Thyroid gland (tissue), 4 donors: ENCODE data around the gene MIER2. TPM values are rescaled to one million over a fixed set of nuclear protein-coding genes. Genes with fewer than 3 reads are reported as not detected.

Experiments
- DNase-seq, 2 donors: peaks; one replicate each; pipeline ENCODE4 v3.0.0-alpha.2; 2019
- H3K27ac ChIP-seq, 3 donors: fragments of 200-600 bp; sonication (generic); 1 replicate in 2 of 3; 2 replicates in 1 of 3; pipeline ENCODE4 v1.5.1; 2016 to 2019; ENCODE audit warnings: mild to moderate bottlenecking in 1 of 3, moderate library complexity in 1 of 3
- H3K27me3 ChIP-seq: fragments of 200-600 bp; sonication (generic); one replicate; pipeline ENCODE4 v1.5.1; 2019
- H3K36me3 ChIP-seq, 2 donors: fragments of 200-600 bp; sonication (generic); one replicate each; pipeline ENCODE4 v1.5.1; 2016 to 2019
- H3K4me1 ChIP-seq, 2 donors: fragments of 200-600 bp; sonication (generic); one replicate each; pipeline ENCODE4 v1.5.1; 2017 to 2019
- H3K4me3 ChIP-seq, 3 donors: fragments of 200-600 bp; sonication (generic); replicated peaks in 1 of 3; 1 replicate in 2 of 3; 2 replicates in 1 of 3; pipeline ENCODE4 v1.5.1; 2016; ENCODE audit warnings: mild to moderate bottlenecking in 1 of 3
- H3K9me3 ChIP-seq: fragments of 200-600 bp; sonication (generic); one replicate; pipeline ENCODE4 v1.5.1; 2017
- CTCF ChIP-seq, 6 experiments: fragments of 200-600 bp in 3 of 6; fragments of 450-650 bp in 3 of 6; sonication (generic) in 3 of 6; IDR thresholded peaks; one replicate each; pipeline ENCODE4 v1.5.1; 2016 to 2019; ENCODE audit warnings: antibody characterized with exemption in 6 of 6, mild to moderate bottlenecking in 2 of 6, inconsistent platforms in 1 of 6, moderate library complexity in 1 of 6
- POLR2A ChIP-seq, 2 donors: fragments of 450-650 bp; IDR thresholded peaks; one replicate each; pipeline ENCODE4 v1.6.1; 2017; ENCODE audit warnings: antibody characterized with exemption in 2 of 2, mild to moderate bottlenecking in 2 of 2, moderate library complexity in 1 of 2
- WGBS, 2 donors: methylation state at CpG; one replicate each; pipeline ENCODE4 v1.1.5; 2017; 5-methylcytosine and 5-hydroxymethylcytosine counted together
- intact Hi-C: fragments of 100-400 bp; cut with DNase I; formaldehyde crosslinking; loops from one replicate; pipeline ENCODE4 v1.15.1; 2023
- total RNA-seq, 4 donors: library from RNA; depleted of rRNA; stranded (reverse); fragments of >200 nt; gene quantifications; one replicate each; pipeline ENCODE4 v1.2.3, GENCODE V29; 2016

Gene MIER2
- total RNA-seq, 4 donors from 2014 or later = 9.0 to 20.1 (median 11.2) TPM

- intact Hi-C loops = no loop called here
- WGBS, 2 donors = 91 to 94% methylated on average over 10 to 18 of the region's 19 CpGs
- no peaks in the 10 kb centered on the region for H3K36me3 ChIP-seq
- H3K27me3 ChIP-seq = no peaks in the 10 kb centered on the region
- H3K9me3 ChIP-seq = no peaks in the 10 kb centered on the region
- no peak overlapping the region for H3K27ac ChIP-seq
- H3K4me3 ChIP-seq = no peak overlapping the region
- peaks cover 10 to 11% of the 10 kb centered on the region in 2 donors for H3K4me1 ChIP-seq
- TF ChIP-seq CTCF (IDR thresholded peaks at IDR 0.05) = no peak
- TF ChIP-seq POLR2A (IDR thresholded peaks at IDR 0.05) = no peak
- no peak for DNase-seq
Observed at GRCh38 chr19:287381-287871, 57.2 kb downstream of the MIER2 start.

- Histone ChIP-seq H3K27me3 (no peaks in the 10 kb centered on the region), H3K36me3 (peaks cover 0 to 7% of the 10 kb centered on the region in 2 donors), H3K27ac (no peak overlapping the region), H3K9me3 (no peaks in the 10 kb centered on the region), H3K4me1 (no peaks in the 10 kb centered on the region), H3K4me3 (no peak overlapping the region)
- DNase-seq = no peak
- intact Hi-C loops = no loop called here
- TF ChIP-seq CTCF (IDR thresholded peaks at IDR 0.05) = no peak
- no peak for TF ChIP-seq POLR2A (IDR thresholded peaks at IDR 0.05)
- WGBS, 2 donors = 81 to 89% methylated on average over 10 of the region's 10 CpGs
Observed at GRCh38 chr19:283395-283794, 61.2 kb downstream of the MIER2 start.

- no peaks in the 10 kb centered on the region for H3K4me1 ChIP-seq
- TF ChIP-seq CTCF (IDR thresholded peaks at IDR 0.05) = no peak
- no peak for TF ChIP-seq POLR2A (IDR thresholded peaks at IDR 0.05)
- H3K27me3 ChIP-seq = no peaks in the 10 kb centered on the region
- H3K27ac ChIP-seq = no peak overlapping the region
- intact Hi-C loops = no loop called here
- DNase-seq = no peak
- no peak overlapping the region for H3K4me3 ChIP-seq
- H3K36me3 ChIP-seq = peaks cover 0 to 7% of the 10 kb centered on the region in 2 donors
- 71 to 85% methylated on average over 11 of the region's 13 CpGs for WGBS, 2 donors
- no peaks in the 10 kb centered on the region for H3K9me3 ChIP-seq
Observed at GRCh38 chr19:282501-282900, 62.1 kb downstream of the MIER2 start.

- TF ChIP-seq POLR2A (IDR thresholded peaks at IDR 0.05) = no peak
- TF ChIP-seq CTCF (IDR thresholded peaks at IDR 0.05) = no peak
- no peak overlapping the region for H3K27ac ChIP-seq
- H3K9me3 ChIP-seq = no peaks in the 10 kb centered on the region
- no peaks in the 10 kb centered on the region for H3K27me3 ChIP-seq
- no peak for DNase-seq
- 65% methylated on average over 4 to 6 of the region's 10 CpGs for WGBS, 2 donors
- peaks cover 0 to 7% of the 10 kb centered on the region in 2 donors for H3K36me3 ChIP-seq
- intact Hi-C loops = no loop called here
- no peaks in the 10 kb centered on the region for H3K4me1 ChIP-seq
- no peak overlapping the region for H3K4me3 ChIP-seq
Observed at GRCh38 chr19:281992-282391, 62.6 kb downstream of the MIER2 start.

- intact Hi-C loops = no loop called here
- TF ChIP-seq CTCF (IDR thresholded peaks at IDR 0.05) (no peak), POLR2A (IDR thresholded peaks at IDR 0.05) (no peak)
- WGBS, 2 donors = 77 to 81% methylated on average over 13 to 16 of the region's 16 CpGs
Observed at GRCh38 chr19:281156-281853, 63.3 kb downstream of the MIER2 start.

More at GRCh38 chr19:281156-281853, 63.3 kb downstream of the MIER2 start:
- Histone ChIP-seq H3K27ac (no peak overlapping the region), H3K27me3 (no peaks in the 10 kb centered on the region), H3K4me1 (no peaks in the 10 kb centered on the region), H3K4me3 (no peak overlapping the region), H3K36me3 (peaks cover 0 to 7% of the 10 kb centered on the region in 2 donors), H3K9me3 (no peaks in the 10 kb centered on the region)
- DNase-seq = no peak
